ENCODE results near the gene SLC8B1. TPM values are rescaled to one million over a fixed set of nuclear protein-coding genes. Genes with fewer than 3 reads are reported as not detected.

SLC8B1 gene
- total and polyA plus RNA-seq, 4 donors, result 8.1 to 48.6 (median 39.7) TPM

DNA sequence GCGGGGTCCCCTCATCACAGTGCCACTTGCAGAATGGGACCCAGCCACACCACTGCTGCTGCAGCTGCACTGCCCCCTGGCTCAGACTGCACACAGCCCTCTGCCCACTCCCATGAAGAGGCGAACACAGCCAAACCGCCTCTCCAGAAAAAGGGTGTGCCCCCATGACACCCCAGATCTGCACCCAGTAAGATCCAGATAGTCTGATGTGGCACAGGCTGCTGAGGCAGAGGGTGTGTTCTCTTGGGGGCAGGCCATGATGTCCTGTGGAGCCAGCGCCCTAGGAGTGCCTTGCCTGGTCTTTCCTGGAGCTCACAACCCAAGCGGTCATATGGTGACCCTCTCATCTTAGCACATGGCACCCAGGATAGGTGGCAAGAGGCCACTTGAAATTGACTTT lies 44.4 kb downstream of the SLC8B1 start:
- Histone ChIP-seq H3K9me3 (ENCODE audit: control insufficient read depth, low read length) (no peaks in the 10 kb centered on the region), H3K4me3 (ENCODE audit: low read length in 2 of 2) (no peak overlapping the region), H3K27ac (ENCODE audit: low read depth in 1 of 2, low read length in 2 of 2) (no peak overlapping the region), H3K36me3 (ENCODE audit: control insufficient read depth in 1 of 2, insufficient read depth in 2 of 2, low read length in 1 of 2) (peaks cover 0 to 16% of the 10 kb centered on the region in 2 donors), H3K27me3 (ENCODE audit: control insufficient read depth in 1 of 2, insufficient read depth in 2 of 2, low read length in 1 of 2) (no peaks in the 10 kb centered on the region), H3K4me1 (ENCODE audit: control insufficient read depth in 1 of 2, insufficient read depth in 2 of 2, low read length in 2 of 2) (no peaks in the 10 kb centered on the region)
- WGBS, 2 donors, result 91 to 94% methylated on average over 5 of the region's 5 CpGs
- no peak for ATAC-seq (ENCODE audit: low FRiP score)
- intact Hi-C loops (cut with DNase I), result no loop called here
- no peak for DNase-seq

DNA sequence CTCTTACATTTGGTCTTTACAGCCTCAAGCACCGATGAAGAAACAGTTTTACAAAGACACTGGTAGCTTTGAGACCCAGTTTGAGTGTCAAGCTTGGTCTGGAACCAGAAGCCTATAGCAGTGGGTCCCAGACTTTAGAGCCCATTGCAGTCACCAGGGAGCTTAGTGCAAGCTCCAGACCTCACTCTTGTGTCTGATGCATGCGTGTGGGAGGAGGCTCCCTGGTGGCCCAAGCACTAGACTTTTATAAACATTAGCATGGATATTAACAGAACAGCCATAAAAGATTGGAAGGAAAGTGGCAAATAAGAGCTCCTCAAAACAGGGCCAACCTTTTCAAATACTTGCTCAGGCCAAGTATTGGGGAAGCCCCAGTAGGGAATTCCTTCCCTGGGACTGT lies 45.5 kb downstream of the SLC8B1 start:
- H3K36me3 ChIP-seq (ENCODE audit: control insufficient read depth in 1 of 2, insufficient read depth in 2 of 2, low read length in 1 of 2), result peaks cover 0 to 21% of the 10 kb centered on the region in 2 donors
- no peaks in the 10 kb centered on the region for H3K4me1 ChIP-seq (ENCODE audit: control insufficient read depth in 1 of 2, insufficient read depth in 2 of 2, low read length in 2 of 2)
- WGBS, 2 donors, result 77 to 79% methylated on average over 2 of the region's 2 CpGs
- H3K9me3 ChIP-seq (ENCODE audit: control insufficient read depth, low read length), result no peaks in the 10 kb centered on the region
- no peak overlapping the region for H3K27ac ChIP-seq (ENCODE audit: low read depth in 1 of 2, low read length in 2 of 2)
- no peaks in the 10 kb centered on the region for H3K27me3 ChIP-seq (ENCODE audit: control insufficient read depth in 1 of 2, insufficient read depth in 2 of 2, low read length in 1 of 2)
- no peak for ATAC-seq (ENCODE audit: low FRiP score)
- intact Hi-C loops (cut with DNase I), result no loop called here
- H3K4me3 ChIP-seq (ENCODE audit: low read length in 2 of 2), result no peak overlapping the region
- no peak for DNase-seq

DNA sequence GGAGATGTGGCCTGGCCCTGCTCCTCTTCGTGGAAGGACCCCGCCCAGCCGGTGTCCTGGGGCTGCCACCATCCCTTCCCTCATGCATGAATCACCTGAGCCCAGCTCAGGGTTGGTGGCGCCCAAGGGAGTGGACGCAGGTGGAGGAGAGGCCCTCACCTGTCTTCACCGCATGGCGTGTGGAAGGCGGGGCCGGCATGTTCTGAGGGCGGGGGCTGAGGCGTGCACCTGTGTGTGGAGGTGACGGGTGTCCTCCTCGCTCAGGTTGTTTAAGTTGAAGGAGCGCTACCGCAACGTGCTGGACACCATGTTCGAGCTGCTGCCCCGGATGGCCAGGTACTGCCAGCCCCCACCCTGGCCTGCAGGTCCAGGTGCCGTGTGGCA lies 47.0 kb downstream of the SLC8B1 start:
- 94% methylated on average over 19 of the region's 19 CpGs for WGBS, 2 donors
- Histone ChIP-seq H3K36me3 (ENCODE audit: control insufficient read depth in 1 of 2, insufficient read depth in 2 of 2, low read length in 1 of 2) (peaks cover 0 to 18% of the 10 kb centered on the region in 2 donors), H3K27ac (ENCODE audit: low read depth in 1 of 2, low read length in 2 of 2) (no peak overlapping the region), H3K4me1 (ENCODE audit: control insufficient read depth in 1 of 2, insufficient read depth in 2 of 2, low read length in 2 of 2) (no peaks in the 10 kb centered on the region), H3K27me3 (ENCODE audit: control insufficient read depth in 1 of 2, insufficient read depth in 2 of 2, low read length in 1 of 2) (no peaks in the 10 kb centered on the region), H3K4me3 (ENCODE audit: low read length in 2 of 2) (no peak overlapping the region), H3K9me3 (ENCODE audit: control insufficient read depth, low read length) (no peaks in the 10 kb centered on the region)
- DNase-seq (no peak), ATAC-seq (ENCODE audit: low FRiP score) (no peak)
- intact Hi-C loops (cut with DNase I), result no loop called here

DNA sequence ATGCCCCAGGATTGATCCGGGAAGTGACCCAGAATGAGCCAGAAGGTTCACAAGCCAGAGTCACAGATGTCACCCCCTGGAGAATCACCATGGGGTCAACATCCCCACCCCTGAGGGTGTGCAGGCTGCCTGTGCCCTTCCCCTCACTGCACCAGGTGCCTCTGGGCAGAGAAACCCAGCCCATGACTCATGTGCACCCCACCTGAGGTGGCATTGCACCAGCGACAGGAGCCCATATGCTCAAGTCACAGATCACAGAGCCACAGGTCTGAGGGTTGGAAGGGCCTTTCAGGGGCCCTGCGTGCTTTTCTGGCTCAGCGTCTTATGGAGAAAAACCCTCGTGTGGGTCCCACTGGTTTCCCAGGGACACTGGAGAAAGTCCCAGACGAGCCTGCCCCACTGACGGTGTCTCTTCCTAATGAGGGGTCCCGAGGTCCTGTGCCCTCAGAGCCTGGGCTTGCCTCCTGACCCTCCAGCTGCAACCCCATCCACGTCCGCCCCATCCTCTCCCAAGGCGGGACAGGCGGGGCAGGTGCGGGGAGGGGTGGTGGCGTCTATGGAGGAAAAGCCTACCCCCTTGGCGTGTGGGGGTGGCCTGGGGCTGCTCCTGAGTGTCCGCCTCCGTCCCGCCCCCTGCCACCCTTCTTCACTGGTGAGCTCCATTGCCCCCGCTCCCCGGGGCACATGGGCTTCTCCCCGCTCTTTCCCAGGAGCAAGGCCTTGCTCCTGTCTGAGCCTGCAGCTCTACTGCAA lies 47.6 kb downstream of the SLC8B1 start:
- no peaks in the 10 kb centered on the region for H3K27me3 ChIP-seq (ENCODE audit: control insufficient read depth in 1 of 2, insufficient read depth in 2 of 2, low read length in 1 of 2)
- intact Hi-C loops (cut with DNase I), result no loop called here
- DNase-seq, result no peak
- no peaks in the 10 kb centered on the region for H3K9me3 ChIP-seq (ENCODE audit: control insufficient read depth, low read length)
- no peak for ATAC-seq (ENCODE audit: low FRiP score)
- H3K36me3 ChIP-seq (ENCODE audit: control insufficient read depth in 1 of 2, insufficient read depth in 2 of 2, low read length in 1 of 2), result peaks cover 0 to 15% of the 10 kb centered on the region in 2 donors
- H3K27ac ChIP-seq (ENCODE audit: low read depth in 1 of 2, low read length in 2 of 2), result no peak overlapping the region
- H3K4me1 ChIP-seq (ENCODE audit: control insufficient read depth in 1 of 2, insufficient read depth in 2 of 2, low read length in 2 of 2), result no peaks in the 10 kb centered on the region
- H3K4me3 ChIP-seq (ENCODE audit: low read length in 2 of 2), result no peak overlapping the region
- 93% methylated on average over 20 to 21 of the region's 21 CpGs for WGBS, 2 donors

DNA sequence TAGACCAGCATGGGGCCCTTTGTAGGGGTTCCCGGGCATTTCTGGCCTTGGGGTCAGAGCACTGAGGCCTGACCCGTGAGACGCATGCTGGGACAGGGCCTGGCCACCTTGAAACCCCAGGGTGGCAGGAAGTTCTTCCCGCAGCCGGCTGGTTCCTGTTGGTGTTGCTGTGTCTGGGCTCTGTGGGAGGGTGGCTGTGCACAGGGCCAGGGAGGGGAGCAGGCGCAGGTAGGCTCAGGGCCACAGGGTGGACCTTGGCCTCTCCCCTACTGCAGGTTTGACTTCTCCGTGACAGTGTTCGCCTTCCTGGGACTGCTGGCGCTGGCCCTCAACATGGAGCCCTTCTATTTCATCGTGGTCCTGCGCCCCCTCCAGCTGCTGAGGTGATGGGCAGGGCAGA lies 48.2 kb downstream of the SLC8B1 start:
- H3K27ac ChIP-seq (ENCODE audit: low read depth in 1 of 2, low read length in 2 of 2), result no peak overlapping the region
- WGBS, 2 donors, result 84% methylated on average over 11 of the region's 11 CpGs
- intact Hi-C loops (cut with DNase I), result no loop called here
- no peak overlapping the region for H3K4me3 ChIP-seq (ENCODE audit: low read length in 2 of 2)
- H3K4me1 ChIP-seq (ENCODE audit: control insufficient read depth in 1 of 2, insufficient read depth in 2 of 2, low read length in 2 of 2), result no peaks in the 10 kb centered on the region
- ATAC-seq (ENCODE audit: low FRiP score) (no peak), DNase-seq (no peak)
- H3K27me3 ChIP-seq (ENCODE audit: control insufficient read depth in 1 of 2, insufficient read depth in 2 of 2, low read length in 1 of 2), result no peaks in the 10 kb centered on the region
- peaks cover 0 to 13% of the 10 kb centered on the region in 2 donors for H3K36me3 ChIP-seq (ENCODE audit: control insufficient read depth in 1 of 2, insufficient read depth in 2 of 2, low read length in 1 of 2)
- no peaks in the 10 kb centered on the region for H3K9me3 ChIP-seq (ENCODE audit: control insufficient read depth, low read length)

DNA sequence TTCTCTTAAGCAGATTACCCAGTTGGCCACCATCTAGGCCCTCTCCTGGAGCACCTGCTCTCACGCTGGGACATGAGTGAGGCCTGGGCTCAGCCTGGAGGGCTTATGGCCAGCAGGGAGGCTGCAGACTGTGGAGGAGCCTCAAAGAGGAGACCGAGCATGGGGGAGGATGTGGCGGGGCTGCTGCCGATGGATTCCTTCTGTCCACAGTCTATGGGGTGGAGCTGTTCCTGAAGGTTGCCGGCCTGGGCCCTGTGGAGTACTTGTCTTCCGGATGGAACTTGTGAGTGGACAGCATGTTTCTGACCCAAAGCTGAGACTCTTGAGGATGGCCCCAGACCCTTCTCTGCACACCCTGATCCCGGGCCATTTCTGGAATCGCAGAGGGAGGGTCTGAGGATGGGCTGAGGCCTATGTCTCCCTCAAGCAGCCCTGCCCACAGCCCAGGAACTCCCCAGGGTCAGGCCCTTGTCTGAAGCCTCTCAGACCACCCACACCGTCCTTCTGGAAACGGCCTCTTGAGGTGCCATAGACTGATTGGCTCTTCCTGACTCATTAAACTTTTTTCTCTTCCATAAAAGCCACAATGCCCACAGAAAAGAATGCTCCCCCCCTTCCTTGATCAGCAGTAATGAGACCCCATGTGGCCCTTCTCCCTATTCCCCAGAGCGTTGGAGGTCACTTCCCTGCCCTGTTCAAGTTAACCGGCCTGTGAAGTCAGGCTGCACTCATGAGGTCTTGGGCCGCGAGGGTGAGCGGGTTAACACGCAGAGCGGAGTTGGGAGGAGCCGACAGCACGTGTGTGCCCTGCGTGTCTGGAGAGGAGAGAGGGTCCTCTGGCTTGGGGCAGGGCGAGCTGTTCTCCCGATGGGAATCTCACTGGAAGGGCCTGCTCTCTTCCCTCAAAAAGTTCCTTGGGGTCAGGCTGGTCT lies 49.0 kb downstream of the SLC8B1 start:
- WGBS, 2 donors, result 85 to 87% methylated on average over 22 of the region's 22 CpGs
- ATAC-seq (ENCODE audit: low FRiP score) (no peak), DNase-seq (no peak)
- Histone ChIP-seq H3K27ac (ENCODE audit: low read depth in 1 of 2, low read length in 2 of 2) (no peak overlapping the region), H3K4me1 (ENCODE audit: control insufficient read depth in 1 of 2, insufficient read depth in 2 of 2, low read length in 2 of 2) (no peaks in the 10 kb centered on the region), H3K27me3 (ENCODE audit: control insufficient read depth in 1 of 2, insufficient read depth in 2 of 2, low read length in 1 of 2) (no peaks in the 10 kb centered on the region), H3K36me3 (ENCODE audit: control insufficient read depth in 1 of 2, insufficient read depth in 2 of 2, low read length in 1 of 2) (peaks cover 0 to 8% of the 10 kb centered on the region in 2 donors), H3K4me3 (ENCODE audit: low read length in 2 of 2) (no peak overlapping the region), H3K9me3 (ENCODE audit: control insufficient read depth, low read length) (no peaks in the 10 kb centered on the region)
- intact Hi-C loops (cut with DNase I), result no loop called here

DNA sequence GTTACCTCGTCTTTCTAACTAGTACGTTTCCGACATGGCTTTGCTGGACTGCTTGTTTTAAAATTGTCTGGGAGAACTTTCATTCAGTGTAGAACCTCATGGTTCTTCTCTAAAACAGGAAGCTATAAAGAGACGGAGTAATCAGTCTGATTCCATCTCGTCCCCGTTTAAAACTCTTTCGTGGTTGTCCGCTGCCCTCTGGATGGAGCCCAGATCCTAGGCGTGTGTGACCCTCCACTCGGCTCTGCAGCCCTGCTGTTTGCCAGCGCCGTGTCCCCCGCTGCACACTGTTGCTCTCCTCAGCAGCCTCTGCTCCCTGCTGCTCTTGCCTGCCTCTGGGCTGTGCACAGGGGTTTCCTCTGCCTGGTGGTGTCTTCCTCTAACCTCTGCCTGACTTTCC lies 50.2 kb downstream of the SLC8B1 start:
- H3K4me3 ChIP-seq (ENCODE audit: low read length in 2 of 2), result no peak overlapping the region
- no peak overlapping the region for H3K27ac ChIP-seq (ENCODE audit: low read depth in 1 of 2, low read length in 2 of 2)
- DNase-seq, result no peak
- peaks cover 0 to 8% of the 10 kb centered on the region in 2 donors for H3K36me3 ChIP-seq (ENCODE audit: control insufficient read depth in 1 of 2, insufficient read depth in 2 of 2, low read length in 1 of 2)
- no peaks in the 10 kb centered on the region for H3K4me1 ChIP-seq (ENCODE audit: control insufficient read depth in 1 of 2, insufficient read depth in 2 of 2, low read length in 2 of 2)
- no peak for ATAC-seq (ENCODE audit: low FRiP score)
- intact Hi-C loops (cut with DNase I), result no loop called here
- no peaks in the 10 kb centered on the region for H3K9me3 ChIP-seq (ENCODE audit: control insufficient read depth, low read length)
- no peaks in the 10 kb centered on the region for H3K27me3 ChIP-seq (ENCODE audit: control insufficient read depth in 1 of 2, insufficient read depth in 2 of 2, low read length in 1 of 2)
- WGBS, 2 donors, result 80 to 82% methylated on average over 13 of the region's 13 CpGs

DNA sequence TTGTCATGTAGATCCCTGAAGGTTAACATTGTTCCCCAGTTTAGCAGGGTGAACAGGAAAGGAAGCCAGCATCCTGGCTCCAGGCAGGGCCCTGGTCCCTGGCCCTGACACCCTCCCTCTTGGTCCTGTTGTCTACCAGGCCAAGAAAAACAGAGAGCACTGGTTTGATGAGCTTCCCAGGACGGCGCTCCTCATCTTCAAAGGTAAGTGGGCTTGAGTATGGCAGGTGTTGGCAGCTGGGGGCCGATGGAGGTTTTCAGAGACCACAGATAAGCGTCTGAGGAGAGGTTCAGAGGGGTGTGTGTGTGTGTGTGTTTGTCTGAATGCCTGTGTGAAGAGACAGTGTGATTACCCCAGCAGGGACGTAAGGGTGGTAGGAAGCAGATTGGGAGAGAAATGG lies 56.3 kb downstream of the SLC8B1 start:
- no peak for ATAC-seq (ENCODE audit: low FRiP score)
- no peak overlapping the region for H3K4me3 ChIP-seq (ENCODE audit: low read length in 2 of 2)
- intact Hi-C loops (cut with DNase I), result no loop called here
- H3K9me3 ChIP-seq (ENCODE audit: control insufficient read depth, low read length), result no peaks in the 10 kb centered on the region
- peaks cover 0 to 12% of the 10 kb centered on the region in 2 donors for H3K36me3 ChIP-seq (ENCODE audit: control insufficient read depth in 1 of 2, insufficient read depth in 2 of 2, low read length in 1 of 2)
- H3K4me1 ChIP-seq (ENCODE audit: control insufficient read depth in 1 of 2, insufficient read depth in 2 of 2, low read length in 2 of 2), result no peaks in the 10 kb centered on the region
- DNase-seq, result peak; percentile 12 to 54
- no peak overlapping the region for H3K27ac ChIP-seq (ENCODE audit: low read depth in 1 of 2, low read length in 2 of 2)
- WGBS, 2 donors, result 67 to 79% methylated on average over 5 of the region's 5 CpGs
- no peaks in the 10 kb centered on the region for H3K27me3 ChIP-seq (ENCODE audit: control insufficient read depth in 1 of 2, insufficient read depth in 2 of 2, low read length in 1 of 2)

All from aorta (tissue), 5 donors.